Endodermal cell (in vitro differentiated cells): ENCODE data around the gene EFNB2. TPM values are rescaled to one million over a fixed set of nuclear protein-coding genes. Genes with fewer than 3 reads are reported as not detected.

Experiments used
- DNase-seq: peaks from one replicate; pipeline ENCODE4 v3.0.0-alpha.2; 2017
- H3K27ac ChIP-seq: 2 replicates; pipeline ENCODE4 v1.5.1; 2013; ENCODE audit warnings: mild to moderate bottlenecking, low read depth, low read length, moderate library complexity
- H3K27me3 ChIP-seq: 2 replicates; pipeline ENCODE4 v1.6.1; 2013; ENCODE audit warnings: mild to moderate bottlenecking, low read length, moderate library complexity; ENCODE audit not compliant: insufficient read depth, control insufficient read depth, poor library complexity, severe bottlenecking
- H3K36me3 ChIP-seq: 2 replicates; pipeline ENCODE4 v1.7.0; 2013; ENCODE audit warnings: mild to moderate bottlenecking, low read length, moderate library complexity; ENCODE audit not compliant: control insufficient read depth, insufficient read depth
- H3K4me1 ChIP-seq: one replicate; pipeline ENCODE4 v1.7.0; 2013; ENCODE audit warnings: low read length; ENCODE audit not compliant: control insufficient read depth, insufficient read depth
- H3K4me3 ChIP-seq: 2 replicates; pipeline ENCODE4 v1.5.1; 2013; ENCODE audit warnings: mild to moderate bottlenecking, low read length, moderate library complexity
- H3K9ac ChIP-seq: 2 replicates; pipeline ENCODE4 v1.6.1; 2013; ENCODE audit warnings: mild to moderate bottlenecking, low read length, moderate library complexity; ENCODE audit not compliant: poor library complexity, severe bottlenecking; ENCODE audit errors: extremely low read depth
- H3K9me3 ChIP-seq: 2 replicates; pipeline ENCODE4 v1.6.1; 2013; ENCODE audit warnings: mild to moderate bottlenecking, low read length, moderate library complexity; ENCODE audit not compliant: control insufficient read depth
- H3K27ac Mint-ChIP-seq: 2 replicates; pipeline ENCODE4 v1.8.0; 2020; ENCODE audit warnings: mixed read lengths
- H3K27me3 Mint-ChIP-seq: 2 replicates; pipeline ENCODE4 v1.8.0; 2021; ENCODE audit warnings: mild to moderate bottlenecking, mixed read lengths; ENCODE audit not compliant: insufficient read depth
- H3K36me3 Mint-ChIP-seq: 2 replicates; pipeline ENCODE4 v1.8.0; 2020; ENCODE audit warnings: low read depth, mixed read lengths
- H3K4me1 Mint-ChIP-seq: 2 replicates; pipeline ENCODE4 v1.8.0; 2020; ENCODE audit warnings: mixed read lengths
- H3K4me3 Mint-ChIP-seq: 2 replicates; pipeline ENCODE4 v1.8.0; 2020; ENCODE audit warnings: mild to moderate bottlenecking, moderate library complexity, mixed read lengths
- H3K9me3 Mint-ChIP-seq: 2 replicates; pipeline ENCODE4 v1.8.0; 2020; ENCODE audit warnings: mild to moderate bottlenecking, mixed read lengths
- CTCF ChIP-seq: fragments of 200-600 bp; sonication (generic); conservative IDR thresholded peaks from 2 replicates; pipeline ENCODE4 v1.5.0; 2021; ENCODE audit warnings: antibody characterized with exemption, mild to moderate bottlenecking
- WGBS, 2 experiments: methylation state at CpG; one replicate each; pipeline versions ENCODE4 v1.1.5 to v1.1.7; 2013; ENCODE audit warnings: missing lambda C conversion rate in 2 of 2, mixed read lengths in 1 of 2; ENCODE audit not compliant: insufficient coverage in 1 of 2, insufficient read length in 1 of 2; 5-methylcytosine and 5-hydroxymethylcytosine counted together
- total RNA-seq, 2 donors: library from RNA; stranded (reverse); fragmentation: NEBNext Ultra II Directional in 1 of 2; extraction: Animal tissue kit (Norgen Biotek cat#: 25700) in 1 of 2; gene quantifications; 2 replicates in 1 of 2; 3 replicates in 1 of 2; pipeline ENCODE4 v1.2.1, GENCODE V29; 2021

Gene EFNB2
- total RNA-seq, 2 donors from 2014 or later = 0.84 to 3.1 TPM

- Mint-ChIP-seq H3K9me3 (no peaks in the 10 kb centered on the region), H3K36me3 (no peaks in the 10 kb centered on the region), H3K4me1 (peaks cover 48% of the 10 kb centered on the region), H3K4me3 (no peak overlapping the region), H3K27me3 (no peaks in the 10 kb centered on the region), H3K27ac (peak overlapping the region; percentile 62)
- peaks cover 4% of the 10 kb centered on the region for H3K4me1 ChIP-seq
- H3K36me3 ChIP-seq = peaks cover 12% of the 10 kb centered on the region
- H3K9me3 ChIP-seq = no peaks in the 10 kb centered on the region
- H3K4me3 ChIP-seq = no peak overlapping the region
- TF ChIP-seq CTCF = no peak
- no peaks in the 10 kb centered on the region for H3K27me3 ChIP-seq
- H3K9ac ChIP-seq = no peak overlapping the region
- 0 to 63% methylated on average over 1 of the region's 1 CpG for WGBS, 2 experiments
- H3K27ac ChIP-seq = no peak overlapping the region
- no peak for DNase-seq
Measured at GRCh38 chr13:106498571-106498970, 36.9 kb downstream of the EFNB2 start.

GRCh38 chr13:106498158-106498557, 37.3 kb downstream of the EFNB2 start:
- H3K36me3 Mint-ChIP-seq = peaks cover under 1% of the 10 kb centered on the region
- H3K27ac ChIP-seq = no peak overlapping the region
- no peak overlapping the region for H3K9ac ChIP-seq
- no peaks in the 10 kb centered on the region for H3K9me3 Mint-ChIP-seq
- no peak overlapping the region for H3K27ac Mint-ChIP-seq
- no peaks in the 10 kb centered on the region for H3K27me3 Mint-ChIP-seq
- TF ChIP-seq CTCF = no peak
- peaks cover 48% of the 10 kb centered on the region for H3K4me1 Mint-ChIP-seq
- peaks cover 12% of the 10 kb centered on the region for H3K36me3 ChIP-seq
- H3K27me3 ChIP-seq = no peaks in the 10 kb centered on the region
- 79 to 90% methylated on average over 1 to 3 of the region's 3 CpGs for WGBS, 2 experiments
- DNase-seq = no peak
- no peaks in the 10 kb centered on the region for H3K9me3 ChIP-seq
- peaks cover 4% of the 10 kb centered on the region for H3K4me1 ChIP-seq
- no peak overlapping the region for H3K4me3 Mint-ChIP-seq
- no peak overlapping the region for H3K4me3 ChIP-seq

- Histone ChIP-seq H3K4me3 (no peak overlapping the region), H3K4me1 (peaks cover 4% of the 10 kb centered on the region), H3K9me3 (no peaks in the 10 kb centered on the region), H3K27ac (no peak overlapping the region), H3K27me3 (no peaks in the 10 kb centered on the region), H3K9ac (no peak overlapping the region), H3K36me3 (peaks cover 12% of the 10 kb centered on the region)
- Mint-ChIP-seq H3K36me3 (peaks cover 7% of the 10 kb centered on the region), H3K4me3 (no peak overlapping the region), H3K27me3 (peaks cover 2% of the 10 kb centered on the region), H3K9me3 (no peaks in the 10 kb centered on the region), H3K4me1 (peaks cover 50% of the 10 kb centered on the region), H3K27ac (no peak overlapping the region)
- 80% methylated on average over 1 of the region's 1 CpG; no CpG with 5 or more reads in 1 of the 2 experiments for WGBS, 2 experiments
- DNase-seq = no peak
- no peak for TF ChIP-seq CTCF
Measured at GRCh38 chr13:106497079-106497478, 38.4 kb downstream of the EFNB2 start.
